Measurements from ENCODE around the gene PGA5.
"Not testable (repeated sequence)": the region's sequence is repeated elsewhere in the genome, so short reads cannot be mapped to it uniquely, and the experiment has no call there.

PGA5 gene

DNA sequence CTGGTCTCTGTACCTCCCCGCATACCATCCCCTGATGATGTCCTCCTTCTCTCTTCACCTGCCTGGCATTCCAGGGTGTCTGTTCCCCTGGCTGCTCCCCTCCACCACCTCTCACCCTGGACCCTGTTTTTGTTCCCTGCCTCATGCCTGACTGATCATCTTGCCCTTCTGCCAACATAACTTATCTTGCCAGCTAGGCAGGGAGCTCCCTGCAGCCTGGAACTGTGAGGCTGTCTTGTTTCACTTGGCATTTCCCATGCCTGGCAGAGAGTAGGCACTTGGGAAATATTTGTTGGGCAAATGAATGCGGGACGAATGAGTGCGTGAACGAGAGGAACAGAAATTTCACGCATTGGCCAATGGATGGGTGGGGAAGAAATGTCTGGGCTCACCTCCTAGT, 11.5 kb upstream of the PGA5 start:
- not testable (repeated sequence) for DNase-seq

DNA sequence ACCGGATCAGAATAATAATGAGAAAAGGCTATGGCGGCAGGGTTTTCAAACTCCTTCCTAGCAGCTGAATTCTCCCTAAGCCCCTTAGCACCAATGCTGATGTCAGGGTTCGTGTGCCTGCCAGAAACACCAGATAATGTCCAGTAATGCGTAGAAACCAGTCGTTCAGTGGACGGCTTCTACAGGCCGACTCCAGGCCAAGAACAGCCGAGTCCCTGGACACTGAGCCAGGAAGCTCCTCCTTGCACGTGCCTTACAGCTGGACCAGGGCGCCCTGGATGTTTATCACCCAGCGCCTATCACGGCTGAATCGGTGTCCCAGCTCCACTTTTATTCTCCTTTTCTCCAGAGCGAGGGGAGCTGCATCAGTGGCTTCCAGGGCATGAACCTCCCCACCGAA, 9.9 kb upstream of the PGA5 start:
- not testable (repeated sequence) for DNase-seq

DNA sequence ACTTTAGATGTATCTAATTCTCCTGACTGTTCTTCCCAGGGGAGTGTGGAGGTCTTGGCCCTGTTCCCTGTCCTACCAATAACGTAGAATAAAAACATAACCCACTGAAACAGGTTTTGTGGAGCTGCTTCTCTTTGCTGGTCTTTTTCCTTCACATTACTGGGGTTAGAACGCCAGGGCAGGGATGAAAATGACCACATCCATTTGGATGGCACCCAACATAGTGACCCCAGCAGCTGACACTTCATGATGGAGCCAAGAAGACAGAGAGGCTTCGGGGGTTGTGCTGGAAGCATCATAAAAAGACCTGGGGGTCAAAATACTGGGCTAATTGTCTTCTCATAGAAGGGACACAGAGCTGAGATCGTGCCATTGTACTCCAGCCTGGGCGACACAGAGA, 9.4 kb upstream of the PGA5 start:
- not testable (repeated sequence) for DNase-seq

DNA sequence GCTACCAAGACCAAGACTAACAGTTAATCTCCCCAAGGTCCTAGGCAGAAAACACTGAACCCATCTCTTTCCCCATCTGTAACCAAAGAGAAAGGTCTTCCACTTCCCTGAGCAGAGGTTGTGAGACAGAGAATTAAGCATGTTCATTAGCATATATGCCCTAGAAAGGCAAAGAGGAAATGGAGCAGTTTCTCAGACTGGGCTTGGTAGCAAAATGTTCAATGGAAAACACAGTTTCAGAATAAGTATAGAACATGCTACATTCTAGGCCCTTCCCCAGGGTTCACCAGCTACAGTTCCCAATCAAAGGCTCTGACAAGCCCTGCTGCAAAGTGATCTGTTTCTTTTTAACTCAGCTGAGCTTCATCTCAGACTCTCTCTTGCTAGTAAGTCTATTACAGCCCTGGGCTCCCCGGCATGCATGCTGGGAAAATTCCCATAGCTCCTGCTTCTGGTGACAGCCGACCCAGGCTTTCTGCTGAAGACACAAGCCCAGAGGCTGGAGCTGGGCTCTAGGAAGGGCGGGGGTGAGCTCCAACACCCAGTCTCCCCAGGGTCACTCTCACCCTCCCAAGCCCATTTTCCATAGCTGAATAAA, 8.3 kb upstream of the PGA5 start:
- DNase-seq, result not testable (repeated sequence)

DNA sequence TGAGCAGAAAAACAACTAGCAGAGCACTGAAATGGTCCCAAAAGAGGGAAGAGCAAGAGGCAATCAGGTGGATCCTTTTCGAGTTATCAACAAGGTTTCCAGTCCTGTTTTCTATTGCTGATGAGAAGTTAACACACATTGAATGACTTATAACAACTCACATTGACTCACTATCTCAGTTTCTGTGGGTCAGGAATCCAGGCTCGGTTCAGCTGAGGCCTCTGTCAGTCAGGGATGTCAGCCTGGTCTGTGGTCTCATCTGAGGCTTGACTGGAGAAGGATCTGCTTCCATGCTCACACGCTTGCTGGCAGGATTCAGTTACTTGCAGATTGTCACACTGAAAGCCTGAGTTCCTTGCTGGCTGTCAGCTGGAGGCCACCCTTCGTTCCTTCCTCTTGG, 3.8 kb upstream of the PGA5 start:
- not testable (repeated sequence) for DNase-seq

DNA sequence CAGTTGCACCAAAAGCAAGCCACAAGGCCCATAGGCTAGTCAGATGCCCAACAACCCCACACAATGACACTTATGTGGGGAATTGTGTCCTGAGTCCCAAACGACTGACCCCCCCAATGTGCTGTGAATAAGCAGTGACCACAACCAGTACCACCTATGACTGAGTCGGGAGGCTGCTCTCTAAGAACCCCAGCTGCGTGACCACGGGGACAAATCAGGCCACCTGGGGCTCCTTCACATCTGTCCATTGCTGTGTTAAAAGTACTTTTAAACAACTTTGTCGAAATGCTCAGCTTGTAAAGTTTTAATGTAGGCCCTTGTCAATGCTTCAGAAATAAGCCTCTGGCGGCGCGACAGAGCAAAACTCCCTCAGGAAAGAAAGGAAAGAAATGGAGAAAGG, 687 bp upstream of the PGA5 start:
- DNase-seq, result not testable (repeated sequence)

DNA sequence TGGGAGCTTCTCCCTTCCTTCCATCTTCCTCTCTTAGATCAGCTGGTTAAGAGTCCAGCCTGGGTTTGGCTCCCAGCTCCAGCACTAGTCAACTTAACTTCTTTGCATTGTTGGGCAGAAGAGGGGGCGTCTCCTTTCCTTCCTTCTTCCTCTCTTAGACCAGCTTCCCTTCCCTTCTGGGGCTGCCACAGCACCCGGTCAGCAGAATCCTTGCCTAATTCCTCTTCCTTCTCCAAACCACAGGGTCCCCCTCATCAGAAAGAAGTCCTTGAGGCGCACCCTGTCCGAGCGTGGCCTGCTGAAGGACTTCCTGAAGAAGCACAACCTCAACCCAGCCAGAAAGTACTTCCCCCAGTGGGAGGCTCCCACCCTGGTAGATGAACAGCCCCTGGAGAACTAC, 551 bp downstream of the PGA5 start:
- not testable (repeated sequence) for DNase-seq

DNA sequence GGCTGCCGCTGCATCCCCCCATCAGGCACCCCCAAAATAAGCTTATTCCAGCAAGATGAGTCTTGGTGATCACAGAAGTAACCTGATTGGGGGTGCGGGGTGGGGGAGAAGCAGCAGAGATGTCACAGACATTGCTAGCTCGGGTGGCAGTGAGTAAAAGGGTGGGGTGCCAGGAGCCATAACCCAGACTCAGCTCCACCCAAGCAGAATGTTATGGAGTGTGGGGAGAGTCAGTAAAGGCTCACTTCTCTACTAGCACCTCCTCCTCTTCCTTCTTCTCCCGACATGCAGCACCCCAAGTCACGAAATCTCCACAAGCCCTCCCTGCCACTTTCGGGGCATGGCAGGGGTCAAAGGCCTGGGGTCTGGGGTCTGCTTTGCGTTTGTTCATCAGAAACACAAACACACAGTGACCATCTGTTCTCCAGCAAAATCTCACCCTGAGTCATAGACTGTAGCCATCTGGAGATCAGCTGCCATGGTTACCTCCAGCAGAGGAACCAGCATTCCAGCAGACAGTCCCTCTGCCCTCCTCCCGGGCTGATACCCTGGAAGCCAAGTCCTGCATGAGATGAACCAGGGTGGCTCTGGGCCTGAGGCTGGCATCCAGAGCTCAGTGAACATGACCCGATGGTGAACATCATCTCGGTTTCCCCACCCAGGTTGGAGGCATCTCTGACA, 4.4 kb downstream of the PGA5 start:
- not testable (repeated sequence) for DNase-seq

DNA sequence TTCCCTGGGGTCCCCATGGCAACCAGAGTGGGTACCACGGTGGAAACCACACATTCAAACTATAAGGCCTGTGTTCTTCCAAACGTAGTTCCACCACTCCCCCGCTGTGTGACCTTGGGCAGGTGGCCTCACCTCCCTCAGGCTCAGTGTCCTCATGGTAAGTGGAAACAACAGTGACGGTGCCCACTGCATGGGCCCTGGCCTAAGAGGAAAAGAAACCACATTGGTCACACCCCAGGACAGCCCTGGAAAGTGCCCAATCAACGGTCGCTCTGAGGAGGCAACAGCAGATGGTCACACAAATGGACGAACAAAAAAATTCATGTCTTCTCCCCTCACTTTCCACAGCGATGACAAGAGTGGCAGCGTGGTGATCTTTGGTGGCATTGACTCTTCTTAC, 7.1 kb downstream of the PGA5 start:
- DNase-seq, result not testable (repeated sequence)

DNA sequence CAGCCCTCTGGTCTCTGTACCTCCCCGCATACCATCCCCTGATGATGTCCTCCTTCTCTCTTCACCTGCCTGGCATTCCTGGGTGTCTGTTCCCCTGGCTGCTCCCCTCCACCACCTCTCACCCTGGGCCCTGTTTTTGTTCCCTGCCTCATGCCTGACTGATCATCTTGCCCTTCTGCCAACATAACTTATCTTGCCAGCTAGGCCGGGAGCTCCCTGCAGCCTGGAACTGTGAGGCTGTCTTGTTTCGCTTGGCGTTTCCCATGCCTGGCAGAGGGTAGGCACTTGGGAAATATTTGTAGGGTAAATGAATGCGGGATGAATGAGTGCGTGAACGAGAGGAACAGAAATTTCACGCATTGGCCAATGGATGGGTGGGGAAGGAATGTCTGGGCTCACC, 8.2 kb downstream of the PGA5 start:
- not testable (repeated sequence) for DNase-seq

DNA sequence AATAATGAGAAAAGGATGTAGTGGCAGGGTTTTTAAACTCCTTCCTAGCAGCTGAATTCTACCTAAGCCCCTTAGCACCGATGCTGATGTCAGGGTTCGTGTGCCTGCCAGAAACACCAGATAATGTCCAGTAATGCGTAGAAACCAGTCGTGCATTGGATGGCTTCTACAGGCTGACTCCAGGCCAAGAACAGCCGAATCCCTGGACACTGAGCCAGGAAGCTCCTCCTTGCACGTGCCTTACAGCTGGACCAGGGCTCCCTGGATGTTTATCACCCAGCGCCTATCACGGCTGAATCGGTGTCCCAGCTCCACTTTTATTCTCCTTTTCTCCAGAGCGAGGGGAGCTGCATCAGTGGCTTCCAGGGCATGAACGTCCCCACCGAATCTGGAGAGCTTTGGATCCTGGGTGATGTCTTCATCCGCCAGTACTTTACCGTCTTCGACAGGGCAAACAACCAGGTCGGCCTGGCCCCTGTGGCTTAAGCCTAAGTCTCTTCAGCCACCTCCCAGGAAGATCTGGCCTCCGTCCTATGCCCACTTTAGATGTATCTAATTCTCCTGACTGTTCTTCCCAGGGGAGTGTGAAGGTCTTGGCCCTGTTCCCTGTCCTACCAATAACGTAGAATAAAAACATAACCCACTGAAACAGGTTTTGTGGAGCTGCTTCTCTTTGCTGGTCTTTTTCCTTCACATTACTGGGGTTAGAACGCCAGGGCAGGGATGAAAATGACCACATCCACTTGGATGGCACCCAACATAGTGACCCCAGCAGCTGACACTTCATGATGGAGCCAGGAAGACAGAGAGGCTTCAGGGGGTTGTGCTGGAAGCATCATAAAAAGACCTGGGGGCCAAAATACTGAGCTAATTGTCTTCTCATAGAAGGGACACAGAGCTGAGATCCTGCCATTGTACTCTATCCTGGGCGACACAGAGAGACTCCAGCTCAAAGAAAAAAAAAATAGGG, 10.1 kb downstream of the PGA5 start:
- DNase-seq, result not testable (repeated sequence)

DNA sequence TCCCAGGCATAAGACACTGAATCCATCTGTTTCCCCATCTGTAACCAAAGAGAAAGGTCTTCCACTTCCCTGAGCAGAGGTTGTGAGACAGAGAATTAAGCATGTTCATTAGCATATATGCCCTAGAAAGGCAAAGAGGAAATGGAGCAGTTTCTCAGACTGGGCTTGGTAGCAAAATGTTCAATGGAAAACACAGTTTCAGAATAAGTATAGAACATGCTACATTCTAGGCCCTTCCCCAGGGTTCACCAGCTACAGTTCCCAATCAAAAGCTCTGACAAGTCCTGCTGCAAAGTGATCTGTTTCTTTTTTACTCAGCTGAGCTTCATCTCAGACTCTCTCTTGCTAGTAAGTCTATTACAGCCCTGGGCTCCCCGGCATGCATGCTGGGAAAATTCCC, 11.4 kb downstream of the PGA5 start:
- DNase-seq, result not testable (repeated sequence)

DNA sequence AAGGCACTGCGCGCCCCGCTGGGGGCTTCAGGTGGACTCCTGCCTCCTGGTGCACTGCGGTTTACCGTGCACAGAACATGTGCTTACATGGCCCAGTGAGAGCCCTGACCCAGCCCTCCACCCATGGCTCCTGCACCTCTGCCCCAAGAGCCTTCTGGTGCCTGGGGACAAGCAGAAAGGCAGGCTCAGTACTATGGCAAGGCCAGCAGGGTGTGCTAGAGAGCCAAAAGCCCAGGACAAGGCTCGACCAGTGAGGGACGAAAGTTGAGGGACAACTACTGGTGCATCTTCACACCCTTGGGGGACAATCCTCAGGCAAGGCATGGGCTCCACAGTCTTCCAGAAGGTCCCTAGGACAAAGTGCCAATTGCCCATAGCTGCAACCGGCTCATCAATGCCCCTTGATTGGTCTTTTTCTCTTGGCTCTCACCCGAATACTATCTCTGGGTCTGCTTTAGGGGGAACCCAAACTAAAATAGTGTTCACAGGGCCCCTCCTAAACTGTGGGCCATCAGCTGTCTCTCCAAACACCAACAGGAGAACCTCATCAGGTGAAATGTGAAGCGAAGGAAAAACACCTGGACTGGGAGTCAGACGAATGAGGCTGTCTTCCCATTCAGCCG, 13.5 kb downstream of the PGA5 start:
- peak; percentile 64 for DNase-seq

DNA sequence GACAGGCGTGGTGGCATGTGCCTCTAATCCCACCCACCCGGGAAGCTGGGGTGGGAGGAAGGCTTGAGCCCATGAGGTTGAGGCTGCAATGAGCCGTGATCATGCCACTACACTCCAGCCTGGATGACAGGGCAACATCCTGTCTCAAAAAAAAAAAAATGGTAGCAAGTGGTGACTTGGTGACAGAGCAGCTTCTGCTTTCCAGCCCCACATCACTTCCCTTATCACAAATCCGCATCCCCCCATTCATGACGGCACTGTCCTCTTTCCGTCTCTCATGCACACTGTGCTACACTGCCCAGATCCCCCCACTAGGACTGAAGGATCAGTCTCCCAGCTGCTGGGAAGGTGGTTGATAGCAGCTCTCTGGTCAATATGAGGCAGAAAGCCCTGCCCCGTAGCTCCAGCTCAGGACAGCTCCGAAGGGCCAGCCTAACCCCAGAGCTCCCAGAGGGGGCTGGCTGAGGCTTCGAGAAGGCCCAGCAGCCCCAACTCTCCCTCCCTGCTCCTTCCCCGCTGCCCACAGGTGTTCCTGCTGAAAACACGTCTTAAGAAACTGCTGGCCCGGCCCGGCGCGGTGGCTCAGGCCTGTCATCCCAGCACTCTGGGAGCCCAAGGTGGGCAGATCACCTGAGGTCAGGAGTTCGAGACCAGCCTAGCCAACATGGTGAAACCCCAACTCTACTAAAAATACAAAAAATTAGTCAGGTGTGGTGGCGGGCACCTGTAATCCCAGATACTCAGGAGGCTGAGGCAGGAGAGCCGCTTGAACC, 15.9 kb downstream of the PGA5 start:
- DNase-seq, result no peak

DNA sequence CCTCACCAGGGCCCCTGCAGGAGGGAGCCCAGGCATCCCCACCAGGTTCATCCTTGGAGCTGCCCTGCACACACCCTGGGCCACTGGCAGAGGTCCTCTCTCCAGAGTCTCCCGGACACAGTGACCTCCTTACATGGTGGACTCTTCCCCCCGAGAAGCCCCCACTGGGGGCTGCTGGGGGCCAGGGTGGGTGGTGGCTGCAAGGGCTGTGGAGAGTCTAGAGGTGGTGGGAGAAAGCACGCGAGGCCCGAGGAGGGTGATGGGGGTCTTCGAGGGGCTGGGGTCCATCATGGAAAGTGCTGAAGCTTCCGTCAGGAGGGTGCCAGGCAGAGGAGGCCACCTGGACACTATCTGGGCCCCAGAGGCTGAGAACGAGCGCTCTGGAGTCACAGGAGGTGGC, 17.6 kb downstream of the PGA5 start:
- no peak for DNase-seq

DNA sequence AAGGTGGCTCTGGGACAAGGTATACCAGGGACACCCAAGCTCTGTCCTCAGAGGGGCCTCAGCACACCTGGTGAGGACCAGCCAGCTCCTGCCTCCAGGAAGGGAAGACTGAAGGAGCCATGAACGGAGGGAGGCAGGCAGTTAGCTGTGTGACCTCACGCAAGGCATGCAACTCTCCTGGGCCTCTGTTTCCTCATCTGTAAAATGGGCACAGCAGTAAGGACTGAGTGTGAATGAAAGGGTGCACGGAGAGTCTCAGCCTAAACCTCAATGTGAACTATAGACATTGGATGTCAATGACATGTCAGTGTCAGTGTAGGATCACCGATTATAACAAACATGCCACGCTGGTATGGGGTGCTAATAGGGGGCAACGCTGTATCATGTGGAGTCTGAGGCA, 18.4 kb downstream of the PGA5 start:
- no peak for DNase-seq

DNA sequence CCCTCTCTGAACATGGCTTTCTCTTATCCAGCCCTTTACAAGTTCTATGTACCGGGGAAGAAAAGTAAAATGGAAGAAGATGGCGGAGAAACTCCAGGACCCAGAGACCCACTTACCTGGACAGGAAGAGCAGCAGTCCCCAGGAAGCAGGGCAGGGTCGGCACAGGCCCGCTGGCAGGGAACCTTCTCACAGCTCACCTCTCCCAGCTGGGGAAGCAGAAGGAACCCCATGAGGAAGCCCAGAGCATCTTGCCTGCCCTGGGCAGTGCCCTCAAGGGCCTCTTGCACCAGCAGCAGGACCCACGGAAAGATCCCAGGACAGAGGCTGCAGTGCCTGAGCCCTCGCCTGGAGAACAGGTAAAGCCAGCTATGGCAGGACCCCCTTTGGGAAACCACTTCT, 23.4 kb downstream of the PGA5 start:
- no peak for DNase-seq

DNA sequence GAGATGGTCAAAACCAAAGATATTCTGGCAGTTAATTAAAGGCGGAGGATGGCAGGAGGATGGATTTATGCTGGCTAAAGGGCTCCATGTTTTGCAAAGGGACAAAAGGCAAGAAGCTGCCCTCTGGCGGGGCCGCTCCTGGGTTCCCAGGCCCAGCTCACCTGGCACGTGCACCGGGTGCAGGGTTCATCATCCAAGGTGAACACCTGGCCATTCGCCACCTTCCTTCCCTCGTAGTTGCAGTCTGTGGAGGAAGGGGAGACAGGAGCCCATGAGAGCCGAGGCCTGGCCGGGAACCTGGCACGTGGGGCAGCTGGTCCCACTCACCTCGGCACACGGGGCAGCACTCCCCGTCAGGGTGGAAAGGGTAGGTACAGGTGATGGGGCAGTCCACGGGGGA, 23.8 kb downstream of the PGA5 start:
- no peak for DNase-seq

DNA sequence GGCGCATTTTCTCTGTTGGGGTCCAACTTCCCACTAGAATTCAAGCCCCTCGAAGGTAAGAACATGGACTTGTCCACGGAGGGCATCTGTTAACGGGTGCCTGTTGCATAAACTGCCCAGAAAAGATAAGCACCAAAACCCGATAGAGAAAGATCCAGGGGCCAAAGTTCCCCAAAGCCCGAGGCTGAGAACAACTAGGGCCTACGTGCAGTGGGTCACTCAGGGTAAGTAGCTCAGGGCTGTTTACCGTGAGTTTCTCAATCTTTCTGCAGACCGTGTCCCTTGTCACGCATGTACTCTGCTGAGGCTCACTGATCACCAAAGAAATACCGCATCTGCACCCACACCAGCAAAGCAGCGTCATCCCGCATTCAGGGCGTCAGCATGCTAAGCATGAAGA, 24.4 kb downstream of the PGA5 start:
- DNase-seq, result no peak

DNA sequence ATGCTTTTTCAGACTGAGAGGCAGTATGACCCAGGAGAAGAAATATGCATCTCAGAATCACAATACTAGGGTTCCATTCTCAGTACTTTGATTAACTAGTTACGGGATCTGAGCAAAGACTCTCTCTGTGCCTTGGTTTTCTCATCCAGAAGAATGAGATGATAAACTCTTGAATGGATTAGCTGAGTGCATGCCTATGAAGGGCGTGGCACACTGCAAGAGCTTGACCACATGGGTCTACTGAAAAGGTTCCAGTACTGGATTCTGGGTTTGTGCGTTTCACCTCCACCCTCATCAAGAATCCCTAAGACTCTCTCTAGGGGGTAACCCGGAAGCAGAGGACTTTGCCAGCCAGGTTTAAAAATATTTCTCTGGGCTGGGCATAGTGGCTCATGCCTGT, 25.6 kb downstream of the PGA5 start:
- DNase-seq, result no peak

DNA sequence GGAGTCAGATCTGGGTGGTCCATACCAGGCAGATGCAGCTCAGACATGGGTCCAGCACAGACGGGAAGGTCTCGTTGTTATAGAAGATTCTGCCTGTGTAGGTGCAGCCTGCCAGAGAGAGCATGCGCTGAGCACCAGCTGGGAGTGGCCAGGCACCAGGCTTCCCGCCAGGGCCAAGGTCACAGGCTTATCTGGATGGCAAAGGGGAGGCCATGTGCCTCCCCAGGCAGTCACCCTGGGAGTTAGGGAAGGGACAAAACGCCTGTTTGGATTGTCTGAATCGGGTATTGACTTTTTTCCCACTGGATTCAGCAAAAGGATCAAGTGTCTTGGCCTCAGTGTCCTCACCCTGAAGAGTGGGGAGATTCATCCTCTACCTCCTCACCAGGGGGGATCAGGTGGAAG, 26.5 kb downstream of the PGA5 start:
- no peak for DNase-seq

DNA sequence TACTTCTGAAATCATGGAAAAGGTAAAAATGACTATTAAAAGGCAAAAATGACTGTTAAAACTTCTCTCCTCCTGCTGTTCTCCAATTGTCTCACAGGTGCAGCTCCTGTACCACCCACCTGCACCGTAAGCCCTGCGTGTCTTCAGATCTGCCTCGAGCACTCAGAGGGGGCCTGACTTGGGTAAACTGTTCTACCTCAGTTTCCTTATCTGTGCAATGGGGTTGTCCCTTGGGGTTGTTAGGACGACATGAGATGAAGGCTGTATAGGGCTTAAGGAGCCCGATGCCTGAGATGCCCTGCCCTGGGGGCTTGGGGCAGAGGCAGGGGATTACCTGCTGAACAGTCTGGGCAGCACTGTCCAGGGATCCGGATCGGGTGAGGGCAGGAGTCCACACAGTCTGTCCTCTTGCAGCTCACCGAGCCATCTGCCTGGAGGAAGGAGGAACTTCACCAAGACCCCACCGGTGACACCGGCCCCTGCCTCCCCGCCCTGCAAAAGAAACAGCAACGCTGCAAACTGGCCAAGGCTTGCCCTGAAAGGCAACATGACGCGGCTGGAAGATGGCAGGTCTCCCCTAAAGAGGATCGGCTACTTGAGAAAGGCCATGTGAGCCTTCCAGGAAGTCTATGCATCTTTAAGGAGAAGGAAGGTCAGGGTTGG, 27.7 kb downstream of the PGA5 start:
- DNase-seq, result no peak

Measured in KG1 (cell line).